GM21526 (cell line): ENCODE results near the gene DENND10.
"Not testable (repeated sequence)": the region's sequence is repeated elsewhere in the genome, so short reads cannot be mapped to it uniquely, and the experiment has no call there.

Experiments used
- ATAC-seq: cut with Tn5 transposase; IDR thresholded peaks from one replicate; pipeline ENCODE4 v1.9.1; 2021; ENCODE audit warnings: moderate library complexity; ENCODE audit not compliant: unreplicated experiment, low FRiP score

The DENND10 gene

GRCh38 chr10:119165171-119166117 lies 61.5 kb downstream of the DENND10 start, which contains the start of gene SFXN4:
Gene SFXN4 (minus strand): TSS chr10:119165714. CDS start chr10:119165647, 67 bp downstream.
- ATAC-seq = peak; percentile 87

- no peak for ATAC-seq
Observed at GRCh38 chr10:119166118-119166500, 62.2 kb downstream of the DENND10 start.

DNA sequence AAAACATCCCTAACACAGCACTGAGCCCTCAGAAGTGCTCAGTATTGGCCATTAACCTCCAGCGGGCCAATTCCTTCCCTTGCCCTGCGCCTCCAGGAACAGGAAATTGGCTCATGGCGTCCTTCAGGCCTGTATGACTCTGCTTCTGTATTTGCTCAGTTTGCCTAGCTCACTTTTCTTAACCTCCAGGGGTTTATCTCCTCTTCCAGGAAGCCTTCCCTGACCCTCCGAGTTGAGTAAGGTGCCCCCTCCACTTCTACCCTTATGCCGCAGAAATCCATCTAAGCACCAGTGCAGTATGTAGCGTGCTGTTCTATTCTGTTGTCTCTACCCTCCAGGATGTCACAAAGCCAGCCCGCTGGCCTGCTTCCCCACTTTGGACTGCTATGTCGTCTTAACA lies 62.7 kb downstream of the DENND10 start:
- no peak for ATAC-seq

DNA sequence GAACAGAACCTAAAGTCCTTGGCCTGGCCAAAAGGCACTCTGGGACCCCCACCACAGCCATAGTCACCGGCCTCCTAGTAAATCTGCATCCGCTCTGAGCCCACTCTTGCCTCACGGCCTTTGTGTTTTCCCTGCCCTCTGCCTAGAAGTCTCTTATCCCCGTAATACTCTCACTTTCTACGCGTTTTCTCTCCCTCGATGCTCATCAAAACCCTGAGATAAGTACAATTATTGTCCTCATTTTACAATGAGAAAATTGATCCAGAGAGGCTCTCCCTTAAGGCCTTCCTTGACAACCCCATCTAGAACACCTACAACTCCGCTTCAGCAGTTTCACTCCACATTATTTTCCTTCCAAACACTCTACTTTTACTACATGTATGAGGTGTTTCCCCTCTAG lies 63.1 kb downstream of the DENND10 start:
- no peak for ATAC-seq

DNA sequence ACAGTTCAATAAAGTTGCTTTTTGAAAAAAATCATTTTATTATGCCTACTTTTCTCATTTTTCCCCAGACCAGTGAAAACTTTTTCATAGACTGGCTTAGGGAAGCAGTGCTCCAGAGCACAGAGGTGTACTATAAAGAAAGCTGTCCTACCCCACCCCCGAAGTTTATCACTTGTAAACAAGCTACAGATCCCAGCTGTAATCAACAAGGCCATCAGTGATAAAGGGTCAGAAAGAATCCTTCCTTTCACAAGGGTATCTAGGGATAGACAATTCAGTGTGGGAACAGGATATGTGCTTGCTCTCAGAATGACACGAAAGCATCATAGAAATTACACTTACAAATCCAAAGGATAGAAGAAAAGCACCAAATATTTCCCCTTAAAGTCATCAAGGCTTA lies 70.2 kb downstream of the DENND10 start:
- no peak for ATAC-seq

- ATAC-seq = no peak
Observed at GRCh38 chr10:119176166-119176565, 72.3 kb downstream of the DENND10 start.

- peak; percentile 28 for ATAC-seq
Observed at GRCh38 chr10:119177708-119178371, 73.9 kb downstream of the DENND10 start.

DNA sequence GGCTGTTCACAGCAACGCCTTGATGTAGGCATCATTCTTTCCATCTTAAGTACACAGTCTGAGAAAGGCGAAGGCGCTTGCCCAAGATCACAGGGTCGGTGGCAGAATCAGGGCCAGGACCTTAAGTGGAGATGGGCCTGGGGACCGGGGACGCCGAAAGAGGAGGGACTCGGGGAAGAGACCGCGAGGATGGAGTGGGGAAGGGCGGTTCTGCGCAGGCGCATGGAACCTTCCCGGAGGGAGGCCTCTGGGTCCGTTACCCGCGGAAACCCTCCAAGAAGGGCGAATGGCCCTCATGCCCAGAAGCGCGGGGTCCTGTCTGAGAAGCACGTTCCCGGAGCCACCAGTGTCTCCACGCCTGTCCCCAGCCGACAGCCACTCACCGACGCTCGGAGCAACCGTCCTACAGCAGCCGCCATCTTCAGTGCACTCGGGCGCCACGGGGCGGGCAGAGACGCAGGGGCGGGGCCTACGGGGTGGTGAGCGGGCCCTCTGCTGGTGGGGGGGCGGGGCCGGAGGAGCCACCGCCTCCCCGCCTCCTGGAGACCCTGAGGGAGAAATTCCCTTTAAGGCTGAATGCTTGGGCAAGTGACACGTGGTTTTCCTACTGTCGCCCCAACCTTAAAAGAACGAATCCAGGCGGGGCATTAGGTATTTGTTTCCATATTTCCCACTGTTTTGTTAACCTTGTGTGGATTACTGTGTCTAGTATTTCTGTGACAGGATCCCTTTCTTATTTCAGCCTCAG lies 74.6 kb downstream of the DENND10 start, which contains the start of gene PRDX3:
TSS of gene PRDX3 (minus strand) at position 441 of the 748 bp plus-strand sequence. CDS start at position 419, 22 bp downstream.
- ATAC-seq = peak; percentile 92

DNA sequence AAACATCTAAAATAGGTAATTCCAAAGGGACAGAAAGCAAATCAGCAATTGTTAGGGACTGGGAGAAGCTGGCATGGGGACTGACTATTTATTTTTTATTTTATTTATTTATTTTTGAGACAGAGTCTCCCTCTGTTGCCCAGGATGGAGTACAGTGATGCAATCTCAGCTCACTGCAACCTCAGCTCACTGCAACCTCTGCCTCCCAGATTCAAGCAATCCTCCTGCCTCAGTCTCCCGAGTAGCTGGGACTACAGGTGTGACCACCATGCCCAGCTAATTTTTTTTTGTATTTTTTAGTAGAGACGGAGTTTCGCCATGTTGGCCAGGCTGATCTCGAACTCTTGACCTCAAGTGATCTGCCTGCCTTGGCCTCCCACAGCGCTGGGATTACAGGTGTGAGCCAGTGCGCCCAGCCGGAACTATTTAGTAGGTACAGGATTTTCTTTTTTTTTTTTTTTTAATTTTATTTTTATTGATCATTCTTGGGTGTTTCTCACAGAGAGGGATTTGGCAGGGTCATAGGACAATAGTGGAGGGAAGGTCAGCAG lies 77.0 kb downstream of the DENND10 start:
- ATAC-seq = not testable (repeated sequence)

GRCh38 chr10:119183664-119184412 lies 79.9 kb downstream of the DENND10 start:
- ATAC-seq = no peak
